Bronchial epithelial cell (primary cell): ENCODE results near the gene NOX5. TPM values are rescaled to one million over a fixed set of nuclear protein-coding genes. Genes with fewer than 3 reads are reported as not detected.

ENCODE experiments used
- DNase-seq: peaks from one replicate; pipeline ENCODE4 v3.0.0-alpha.2; 2010; ENCODE audit warnings: low read depth
- FAIRE-seq: peaks from 2 replicates; lab custom pipeline; 2011; peaks lifted over from hg19 to GRCh38; lab: Jason Lieb, UNC
- H3K27me3 ChIP-seq: 2 replicates; pipeline ENCODE4 v1.5.1; 2011; ENCODE audit warnings: low read length; ENCODE audit not compliant: control insufficient read depth, insufficient read depth
- H3K36me3 ChIP-seq: 2 replicates; pipeline ENCODE4 v1.5.1; 2011; ENCODE audit warnings: low read length; ENCODE audit not compliant: control insufficient read depth, insufficient read depth
- H3K4me3 ChIP-seq: 2 replicates; pipeline ENCODE4 v1.5.1; 2011; ENCODE audit warnings: mild to moderate bottlenecking, low read depth, low read length, control low read depth
- CTCF ChIP-seq: IDR thresholded peaks from 2 replicates; pipeline ENCODE4 v1.5.1; 2011; ENCODE audit warnings: mild to moderate bottlenecking, moderate library complexity, low read length, control low read depth, inconsistent platforms; ENCODE audit not compliant: insufficient read depth, severe bottlenecking
- total RNA-seq: library from RNA; depleted of rRNA; stranded (reverse); fragments of >200 nt; gene quantifications from 2 replicates; pipeline ENCODE4 v1.2.1, GENCODE V29; 2014

NOX5 gene
- total RNA-seq, 1 donor from 2014 or later: not detected

- DNase-seq: no peak
- H3K27me3 ChIP-seq: no peaks in the 10 kb centered on the region
- H3K36me3 ChIP-seq: no peaks in the 10 kb centered on the region
- FAIRE-seq: no peak
- H3K4me3 ChIP-seq: no peak overlapping the region
- no peak for TF ChIP-seq CTCF
Measured at GRCh38 chr15:69070396-69070795, 55.9 kb downstream of the NOX5 start.

- Histone ChIP-seq H3K4me3 (no peak overlapping the region), H3K27me3 (no peaks in the 10 kb centered on the region), H3K36me3 (no peaks in the 10 kb centered on the region)
- FAIRE-seq (peak; percentile 7), DNase-seq (no peak)
- no peak for TF ChIP-seq CTCF
Measured at GRCh38 chr15:69071260-69071659, 56.8 kb downstream of the NOX5 start.

- no peak for TF ChIP-seq CTCF
- DNase-seq: peak; percentile 53
- Histone ChIP-seq H3K4me3 (no peak overlapping the region), H3K27me3 (no peaks in the 10 kb centered on the region), H3K36me3 (no peaks in the 10 kb centered on the region)
- FAIRE-seq: no peak
Measured at GRCh38 chr15:69072906-69073305, 58.4 kb downstream of the NOX5 start.

- peak; percentile 8 for TF ChIP-seq CTCF
- DNase-seq (peak; percentile 50), FAIRE-seq (no peak)
- Histone ChIP-seq H3K36me3 (no peaks in the 10 kb centered on the region), H3K27me3 (peaks cover under 1% of the 10 kb centered on the region), H3K4me3 (peak overlapping the region; percentile 63)
Measured at GRCh38 chr15:69074001-69074842, 59.7 kb downstream of the NOX5 start.

GRCh38 chr15:69074843-69075224 is 60.3 kb downstream of the NOX5 start:
- H3K36me3 ChIP-seq: no peaks in the 10 kb centered on the region
- no peak for TF ChIP-seq CTCF
- DNase-seq (no peak), FAIRE-seq (no peak)
- peaks cover 2% of the 10 kb centered on the region for H3K27me3 ChIP-seq
- peak overlapping the region; percentile 63 for H3K4me3 ChIP-seq

GRCh38 chr15:69075440-69075839 is 60.9 kb downstream of the NOX5 start:
- no peak overlapping the region for H3K4me3 ChIP-seq
- H3K36me3 ChIP-seq: no peaks in the 10 kb centered on the region
- FAIRE-seq (no peak), DNase-seq (no peak)
- H3K27me3 ChIP-seq: peaks cover 2% of the 10 kb centered on the region
- TF ChIP-seq CTCF: no peak
